ENCODE data around the gene C18orf32.
A peak's percentile ranks its signal among the peaks of the same experiment; 100 is the strongest.
"Not testable (repeated sequence)": the region's sequence is repeated elsewhere in the genome, so short reads cannot be mapped to it uniquely, and the experiment has no call there.

Gene C18orf32

GRCh38 chr18:49486953-49487710, at the start of gene C18orf32:
TSS of gene C18orf32 (minus strand) at chr18:49487234. CDS start at chr18:49483748, 3,486 bp downstream.
- DNase-seq (ENCODE audit: low read depth in 3 of 3) = peak; percentile 87 to 91 (median 89)

DNA sequence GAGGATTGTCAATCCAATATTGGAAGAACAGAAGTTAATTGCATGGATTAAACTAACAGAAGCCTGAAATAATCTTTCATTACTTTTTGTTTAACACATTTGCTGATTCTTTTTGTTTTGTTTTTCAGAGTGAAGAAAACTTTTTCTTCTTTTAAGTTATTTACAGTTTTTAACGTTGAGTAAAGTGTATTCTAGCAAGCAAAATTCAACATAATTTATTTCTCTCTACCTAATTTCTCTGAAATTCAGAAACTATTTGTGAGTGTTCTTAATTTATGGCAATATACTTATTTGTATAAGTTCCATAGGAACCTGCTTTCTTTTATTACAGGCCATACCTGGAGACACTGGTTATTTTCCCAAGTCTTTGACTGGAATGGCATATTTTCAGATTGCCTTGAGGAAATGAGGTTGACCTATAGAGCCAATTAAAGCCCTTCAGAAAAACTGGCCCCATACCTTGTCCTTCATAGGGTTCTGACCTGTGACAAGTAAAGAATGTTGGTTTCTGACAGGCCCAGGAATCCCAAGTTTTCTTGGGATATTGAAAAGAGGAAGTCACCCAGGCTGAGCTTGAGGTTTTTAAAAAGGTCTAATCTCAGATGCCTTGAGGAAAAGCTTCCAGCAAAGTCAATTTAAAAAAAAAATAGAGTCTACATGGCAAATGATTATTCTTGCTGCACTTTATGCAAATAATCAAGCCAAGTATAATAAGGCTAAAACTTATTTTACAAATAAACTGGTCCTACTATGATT, 48.0 kb upstream of the C18orf32 start:
- DNase-seq (ENCODE audit: low read depth in 3 of 3) = no peak

DNA sequence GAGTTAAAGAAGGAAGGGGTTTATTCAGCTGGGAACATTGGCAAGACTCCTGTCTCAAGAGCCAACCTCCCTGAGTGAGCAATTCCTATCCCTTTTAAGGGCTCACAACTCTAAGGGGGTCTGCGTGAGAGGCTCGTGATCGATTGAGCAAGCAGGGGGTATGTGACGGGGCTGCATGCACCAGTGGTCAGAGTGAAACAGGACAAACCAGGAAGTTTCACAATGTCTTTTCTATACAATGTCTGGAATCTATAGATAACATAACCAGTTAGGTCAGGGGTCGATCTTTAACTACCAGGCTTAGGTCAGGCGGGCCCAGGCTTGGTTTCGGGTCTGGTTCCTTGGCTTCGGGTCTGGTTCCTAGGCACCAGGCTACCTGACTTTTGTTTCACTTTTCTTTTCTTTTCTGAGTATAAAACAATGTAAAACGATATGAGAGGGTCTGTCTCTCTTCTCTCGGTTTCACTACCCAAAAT, 44.7 kb upstream of the C18orf32 start:
- no peak for DNase-seq (ENCODE audit: low read depth in 3 of 3)

- no peak for DNase-seq (ENCODE audit: low read depth in 3 of 3)
Measured at GRCh38 chr18:49529596-49529995, 42.6 kb upstream of the C18orf32 start.

DNA sequence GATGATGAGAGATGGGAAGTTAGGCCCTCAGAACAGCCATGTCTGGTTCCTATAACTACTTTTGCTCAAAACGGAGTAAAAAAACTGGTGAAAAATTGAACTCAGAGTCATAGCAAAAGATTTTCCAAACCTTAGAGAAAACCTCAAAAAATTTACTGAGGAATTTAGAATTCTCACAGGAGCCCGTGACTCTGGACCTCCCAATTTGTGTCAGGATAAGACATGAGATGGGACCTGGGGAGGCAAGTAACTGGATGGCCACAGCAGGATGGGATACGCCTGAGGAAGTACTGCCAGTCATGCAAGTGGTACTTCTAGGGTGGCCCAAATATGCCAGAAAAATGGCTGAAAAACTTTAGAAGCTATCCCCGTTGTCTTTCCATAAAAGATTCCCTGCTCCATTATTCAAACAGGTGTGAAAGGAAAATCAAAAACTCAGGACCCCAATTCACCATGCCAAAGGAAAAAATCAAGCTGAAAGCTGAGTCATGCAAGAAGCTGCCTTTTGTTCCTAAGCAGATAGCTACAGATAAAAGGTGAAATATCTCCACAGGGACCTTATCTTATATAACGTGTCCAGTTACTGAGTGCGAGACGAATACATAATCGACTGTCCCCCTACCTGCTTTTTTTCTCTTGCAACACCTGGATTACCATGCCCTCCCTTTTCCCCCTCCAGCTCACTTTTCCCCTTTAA, 40.7 kb upstream of the C18orf32 start:
- no peak for DNase-seq (ENCODE audit: low read depth in 3 of 3)

- no peak for DNase-seq (ENCODE audit: low read depth in 3 of 3)
Measured at GRCh38 chr18:49525981-49526380, 38.9 kb upstream of the C18orf32 start.

- no peak for DNase-seq (ENCODE audit: low read depth in 3 of 3)
Measured at GRCh38 chr18:49524951-49525350, 37.9 kb upstream of the C18orf32 start.

GRCh38 chr18:49524349-49524748, 37.3 kb upstream of the C18orf32 start:
- no peak for DNase-seq (ENCODE audit: low read depth in 3 of 3)

DNA sequence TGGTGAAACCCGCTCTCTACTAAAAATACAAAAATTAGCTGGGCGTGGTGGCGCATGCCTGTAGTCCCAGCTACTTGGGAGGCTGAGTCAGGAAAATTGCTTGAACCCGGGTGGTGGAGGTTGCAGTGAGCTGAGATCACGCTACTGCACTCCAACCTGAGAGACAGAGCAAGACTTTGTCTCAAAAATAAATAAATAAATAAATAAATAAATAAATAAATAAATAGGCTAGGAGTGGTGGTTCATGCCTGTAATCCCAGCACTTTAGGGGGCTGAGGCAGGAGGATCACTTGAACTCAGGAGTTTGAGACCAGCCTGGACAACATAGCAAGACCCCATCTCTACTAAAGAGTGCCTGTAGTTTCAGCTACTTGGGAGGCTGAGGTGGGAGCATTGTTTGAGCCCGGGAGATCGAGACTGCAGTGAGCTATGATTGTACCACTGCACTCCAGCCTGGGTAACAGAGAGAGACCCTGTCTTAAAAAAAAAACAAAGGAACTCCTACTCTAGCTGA, 36.6 kb upstream of the C18orf32 start:
- DNase-seq (ENCODE audit: low read depth in 3 of 3) = not testable (repeated sequence)

GRCh38 chr18:49521216-49521835, 34.3 kb upstream of the C18orf32 start:
- no peak for DNase-seq (ENCODE audit: low read depth in 3 of 3)

DNA sequence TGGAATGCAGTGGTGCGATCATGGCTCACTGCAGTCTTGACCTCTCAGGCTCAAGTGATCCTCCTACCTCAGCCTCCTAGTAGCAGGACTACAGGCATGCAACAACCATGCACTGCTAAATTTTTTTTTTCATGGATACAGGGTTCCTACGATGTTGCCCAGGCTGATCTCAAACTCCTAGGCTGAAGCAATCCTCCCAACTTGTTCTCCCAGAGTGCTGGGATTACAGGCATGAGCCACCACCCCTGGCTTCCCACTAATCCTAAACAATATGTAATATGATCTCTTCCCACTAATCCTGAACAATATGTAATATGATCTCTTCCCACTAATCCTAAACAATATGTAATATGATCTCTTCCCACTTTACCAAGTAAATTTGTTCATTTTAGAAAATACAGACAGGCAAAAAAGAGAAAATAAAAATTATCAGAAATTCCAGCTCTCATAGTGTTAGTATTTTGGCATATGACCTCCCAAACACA, 33.7 kb upstream of the C18orf32 start:
- DNase-seq (ENCODE audit: low read depth in 3 of 3) = no peak

GRCh38 chr18:49519101-49519971, 32.3 kb upstream of the C18orf32 start:
- no peak for DNase-seq (ENCODE audit: low read depth in 3 of 3)

DNA sequence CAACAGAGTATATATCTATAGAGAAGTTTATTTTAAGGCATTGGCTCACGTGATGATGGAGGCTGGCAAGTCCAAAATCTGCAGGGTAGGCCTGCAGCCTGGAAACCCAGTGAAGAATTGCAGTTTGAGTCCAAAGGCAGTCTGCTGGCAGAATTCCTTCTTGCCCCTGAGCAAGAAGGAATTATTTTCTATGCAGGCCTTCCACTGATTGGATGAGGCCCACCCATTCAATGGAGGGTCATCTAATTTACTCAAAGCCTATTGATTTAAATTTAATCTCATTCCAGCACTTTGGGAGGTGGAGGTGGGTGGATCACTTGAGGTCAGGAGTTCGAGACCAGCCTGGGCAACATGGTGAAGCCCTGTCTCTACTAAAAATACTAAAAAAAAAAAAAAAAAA, 30.4 kb upstream of the C18orf32 start:
- no peak for DNase-seq (ENCODE audit: low read depth in 3 of 3)

GRCh38 chr18:49515516-49515915, 28.5 kb upstream of the C18orf32 start:
- no peak for DNase-seq (ENCODE audit: low read depth in 3 of 3)

DNA sequence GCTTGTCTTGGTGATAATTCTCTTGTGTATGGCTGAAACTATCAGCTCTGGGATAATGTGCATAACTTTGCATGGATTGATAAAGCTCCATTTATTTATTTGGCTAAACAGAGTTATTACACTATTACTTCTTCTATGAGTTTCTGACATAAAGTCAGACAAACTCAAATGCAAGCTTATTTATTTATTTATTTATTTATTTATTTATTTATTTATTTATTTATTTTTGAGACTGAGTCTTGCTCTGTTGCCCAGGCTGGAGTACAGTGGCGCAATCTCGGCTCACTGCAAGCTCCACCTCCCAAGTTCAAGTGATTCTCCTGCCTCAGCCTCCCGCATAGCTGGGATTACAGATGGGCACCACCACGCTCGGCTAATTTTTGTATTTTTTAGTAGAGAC, 28.0 kb upstream of the C18orf32 start:
- DNase-seq (ENCODE audit: low read depth in 3 of 3) = not testable (repeated sequence)

DNA sequence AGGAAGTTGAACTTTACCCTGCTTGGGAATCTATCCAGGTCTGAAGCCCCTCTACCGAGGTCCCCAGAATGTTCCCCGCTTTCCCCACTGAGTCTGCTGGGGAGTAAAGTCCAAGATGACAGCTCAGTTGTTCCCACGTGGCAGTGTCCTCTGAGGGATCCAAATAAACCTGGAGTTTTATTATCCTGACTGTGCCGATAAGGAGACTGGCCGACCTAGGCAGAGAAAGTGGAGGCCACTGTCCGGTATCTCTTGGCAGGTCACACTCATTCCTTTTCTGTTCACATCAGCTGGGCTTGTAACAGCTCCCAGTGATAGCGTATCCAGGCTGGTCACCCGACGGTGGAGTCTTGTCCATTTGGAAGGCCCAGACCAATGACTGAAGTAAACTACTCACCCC, 27.5 kb upstream of the C18orf32 start:
- no peak for DNase-seq (ENCODE audit: low read depth in 3 of 3)

GRCh38 chr18:49512876-49513275, 25.8 kb upstream of the C18orf32 start:
- DNase-seq (ENCODE audit: low read depth in 3 of 3) = not testable (repeated sequence)

GRCh38 chr18:49510393-49511115, 23.5 kb upstream of the C18orf32 start:
- peak; percentile 17 to 44 (median 21) for DNase-seq (ENCODE audit: low read depth in 3 of 3)

DNA sequence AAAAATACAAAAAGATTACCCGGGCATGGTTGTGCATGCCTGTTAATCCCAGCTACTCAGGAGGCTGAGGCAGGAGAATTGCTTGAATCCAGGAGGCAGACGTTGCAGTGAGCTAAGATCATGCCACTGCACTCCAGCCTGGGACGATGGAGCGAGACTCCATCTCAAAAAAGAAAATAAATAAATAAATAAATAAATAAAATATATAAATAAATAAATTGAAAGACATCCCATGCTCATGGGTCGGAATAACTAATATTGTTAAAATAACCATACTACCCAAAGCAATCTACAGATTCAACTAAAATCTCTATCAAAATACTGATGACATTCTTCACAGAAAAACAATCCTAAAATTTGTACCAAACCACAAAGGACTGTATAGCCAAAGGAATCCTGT, 19.4 kb upstream of the C18orf32 start:
- DNase-seq (ENCODE audit: low read depth in 3 of 3) = not testable (repeated sequence)

GRCh38 chr18:49503931-49504330, 16.9 kb upstream of the C18orf32 start:
- no peak for DNase-seq (ENCODE audit: low read depth in 3 of 3)
